Esophagus muscularis mucosa (tissue), 4 donors: ENCODE data around the gene GGCX. TPM values are rescaled to one million over a fixed set of nuclear protein-coding genes. Genes with fewer than 3 reads are reported as not detected.

Experiments
- DNase-seq: peaks from one replicate; pipeline ENCODE4 v3.0.0-alpha.2; 2017; ENCODE audit errors: extremely low spot score
- H3K27ac ChIP-seq, 4 donors: fragments of 200-600 bp; sonication (generic); replicated peaks in 1 of 4; 1 replicate in 3 of 4; 2 replicates in 1 of 4; pipeline ENCODE4 v1.5.1; 2016 to 2019; ENCODE audit warnings: mild to moderate bottlenecking in 1 of 4
- H3K27me3 ChIP-seq, 4 donors: fragments of 200-600 bp; sonication (generic); one replicate each; pipeline versions ENCODE4 v1.5.1 to v1.6.0; 2016 to 2019
- H3K36me3 ChIP-seq, 4 donors: fragments of 200-600 bp; sonication (generic); one replicate each; pipeline ENCODE4 v1.5.1; 2016 to 2019
- H3K4me1 ChIP-seq, 4 donors: fragments of 200-600 bp; sonication (generic); one replicate each; pipeline ENCODE4 v1.5.1; 2016 to 2019
- H3K4me3 ChIP-seq, 4 donors: fragments of 200-600 bp; sonication (generic); 1 replicate in 2 of 4; 2 replicates in 2 of 4; pipeline ENCODE4 v1.5.1; 2016 to 2019; ENCODE audit warnings: mild to moderate bottlenecking in 4 of 4, moderate library complexity in 1 of 4
- H3K9me3 ChIP-seq, 4 donors: fragments of 200-600 bp; sonication (generic); 1 replicate in 3 of 4; 2 replicates in 1 of 4; pipeline ENCODE4 v1.5.1; 2016 to 2019
- CTCF ChIP-seq, 3 experiments: fragments of 200-600 bp in 2 of 3; fragments of 450-650 bp in 1 of 3; sonication (generic) in 2 of 3; IDR thresholded peaks; one replicate each; pipeline ENCODE4 v1.5.1; 2017 to 2019; ENCODE audit warnings: antibody characterized with exemption in 3 of 3, mild to moderate bottlenecking in 2 of 3, moderate library complexity in 1 of 3
- EP300 ChIP-seq: sonication (generic); formaldehyde crosslinking; IDR thresholded peaks from one replicate; pipeline ENCODE4 v1.6.1; 2017; ENCODE audit warnings: antibody characterized with exemption
- POLR2A ChIP-seq: fragments of 450-650 bp; IDR thresholded peaks from one replicate; pipeline ENCODE4 v1.6.1; 2017; ENCODE audit warnings: antibody characterized with exemption, moderate library complexity, mild to moderate bottlenecking, low read depth
- POLR2AphosphoS5 ChIP-seq, 2 donors: sonication (generic); formaldehyde crosslinking; IDR thresholded peaks; one replicate each; pipeline ENCODE4 v1.6.1; 2017; ENCODE audit warnings: antibody characterized with exemption in 2 of 2
- WGBS: methylation state at CpG from one replicate; pipeline ENCODE4 v1.1.5; 2018; 5-methylcytosine and 5-hydroxymethylcytosine counted together
- intact Hi-C: fragments of 100-400 bp; cut with DNase I; formaldehyde crosslinking; loops from one replicate; pipeline ENCODE4 v1.15.1; 2023
- total RNA-seq, 4 donors: library from RNA; depleted of rRNA; stranded (reverse); fragments of >200 nt; gene quantifications; one replicate each; pipeline versions ENCODE4 v1.1.0 to v1.2.1, GENCODE V29; 2016

The GGCX gene
- total RNA-seq, 4 donors from 2014 or later = 15.0 to 25.3 (median 19.5) TPM

GRCh38 chr2:85585781-85586105, 24.4 kb upstream of the GGCX start:
- WGBS = 53% methylated on average over 1 of the region's 1 CpG
- H3K9me3 ChIP-seq = no peaks in the 10 kb centered on the region
- H3K36me3 ChIP-seq = no peaks in the 10 kb centered on the region
- H3K4me3 ChIP-seq = peak overlapping the region; percentile 60 to 76 (median 72)
- TF ChIP-seq CTCF (IDR thresholded peaks at IDR 0.05) (no peak), POLR2AphosphoS5 (IDR thresholded peaks at IDR 0.05) (peak in 1 of 2 donors; percentile 38), POLR2A (no peak), EP300 (peak; percentile 10)
- intact Hi-C loops = no loop called here
- no peak for DNase-seq
- H3K27me3 ChIP-seq = no peaks in the 10 kb centered on the region
- peaks cover 67 to 76% (median 75%) of the 10 kb centered on the region in 4 donors for H3K4me1 ChIP-seq
- peak overlapping the region; percentile 82 to 91 (median 86) for H3K27ac ChIP-seq

GRCh38 chr2:85584857-85585780, 23.8 kb upstream of the GGCX start:
- H3K27ac ChIP-seq = peak overlapping the region; percentile 82 to 91 (median 86)
- peaks cover 63 to 74% (median 71%) of the 10 kb centered on the region in 4 donors for H3K4me1 ChIP-seq
- peak overlapping the region; percentile 60 to 76 (median 72) for H3K4me3 ChIP-seq
- WGBS = 33% methylated on average over 7 of the region's 9 CpGs
- DNase-seq = no peak
- intact Hi-C loops = no loop called here
- H3K9me3 ChIP-seq = no peaks in the 10 kb centered on the region
- peak; percentile 65 to 71 for TF ChIP-seq POLR2AphosphoS5 (IDR thresholded peaks at IDR 0.05)
- TF ChIP-seq POLR2A = no peak
- no peaks in the 10 kb centered on the region for H3K36me3 ChIP-seq
- no peaks in the 10 kb centered on the region for H3K27me3 ChIP-seq

GRCh38 chr2:85584354-85584856, 23.1 kb upstream of the GGCX start, which contains the start of gene VAMP5:
Gene VAMP5, plus strand, starts transcription at chr2:85584431. Its CDS starts 60 bp downstream, at chr2:85584491.
- Histone ChIP-seq H3K4me1 (peaks cover 60 to 74% (median 71%) of the 10 kb centered on the region in 4 donors), H3K27ac (peak within 1 kb of the TSS; percentile 82 to 91 (median 86)), H3K4me3 (peak within 1 kb of the TSS; percentile 60 to 76 (median 72)), H3K9me3 (no peaks in the 10 kb centered on the region), H3K36me3 (no peaks in the 10 kb centered on the region), H3K27me3 (no peaks in the 10 kb centered on the region)
- intact Hi-C loops = no loop called here
- 3% methylated on average over 28 of the region's 52 CpGs for WGBS
- no peak for DNase-seq
- TF ChIP-seq EP300 (no peak), POLR2AphosphoS5 (IDR thresholded peaks at IDR 0.05) (peak in 1 of 2 donors; percentile 64)

GRCh38 chr2:85583667-85584353, 22.5 kb upstream of the GGCX start:
- 72% methylated on average over 4 of the region's 16 CpGs for WGBS
- Histone ChIP-seq H3K36me3 (no peaks in the 10 kb centered on the region), H3K9me3 (no peaks in the 10 kb centered on the region), H3K4me1 (peaks cover 57 to 74% (median 71%) of the 10 kb centered on the region in 4 donors), H3K4me3 (peak overlapping the region; percentile 60 to 76 (median 72)), H3K27me3 (no peaks in the 10 kb centered on the region), H3K27ac (peak overlapping the region; percentile 82 to 91 (median 86))
- intact Hi-C loops = no loop called here
- no peak for DNase-seq
- TF ChIP-seq POLR2AphosphoS5 (IDR thresholded peaks at IDR 0.05) = peak in 1 of 2 donors; percentile 21
- TF ChIP-seq EP300 = no peak
- no peak for TF ChIP-seq POLR2A

- peaks cover 53 to 74% (median 71%) of the 10 kb centered on the region in 4 donors for H3K4me1 ChIP-seq
- H3K9me3 ChIP-seq = no peaks in the 10 kb centered on the region
- TF ChIP-seq CTCF (IDR thresholded peaks at IDR 0.05) (no peak), POLR2A (no peak), POLR2AphosphoS5 (IDR thresholded peaks at IDR 0.05) (no peak), EP300 (no peak)
- no peak overlapping the region for H3K4me3 ChIP-seq
- intact Hi-C loops = no loop called here
- H3K27me3 ChIP-seq = no peaks in the 10 kb centered on the region
- H3K36me3 ChIP-seq = no peaks in the 10 kb centered on the region
- DNase-seq = no peak
- WGBS = 63% methylated on average over 1 of the region's 1 CpG
- H3K27ac ChIP-seq = peak overlapping the region in 2 of 4 donors; percentile 7
Observed at GRCh38 chr2:85582492-85582891, 21.2 kb upstream of the GGCX start.
